Heart right ventricle (tissue), 16 donors: Measurements from ENCODE around the gene YIPF7. TPM values are rescaled to one million over a fixed set of nuclear protein-coding genes. Genes with fewer than 3 reads are reported as not detected.
A peak's percentile ranks its signal among the peaks of the same experiment; 100 is the strongest.

Experiments
- ATAC-seq, 8 donors: fragments of 200-7000 bp; cut with Tn5 transposase; one replicate each; pipeline ENCODE4 v1.9.1; 2020; ENCODE audit warnings: mild to moderate bottlenecking in 8 of 8, moderate library complexity in 8 of 8, moderate number of reproducible peaks in 1 of 8
- DNase-seq, 2 donors: peaks; one replicate each; pipeline ENCODE4 v3.0.0-alpha.2; 2020
- H3K27ac ChIP-seq, 10 donors: fragments of 200-600 bp; sonication (generic) in 2 of 10; one replicate each; pipeline versions ENCODE4 v1.5.0 to v1.8.0; 2020 to 2022; ENCODE audit warnings: mild to moderate bottlenecking in 3 of 10
- H3K27me3 ChIP-seq, 7 donors: fragments of 200-600 bp; one replicate each; pipeline ENCODE4 v1.8.0; 2021 to 2022; ENCODE audit warnings: mild to moderate bottlenecking in 2 of 7
- H3K36me3 ChIP-seq, 9 donors: fragments of 200-600 bp; sonication (generic) in 1 of 9; one replicate each; pipeline versions ENCODE4 v1.5.0 to v1.8.0; 2020 to 2022; ENCODE audit warnings: mild to moderate bottlenecking in 2 of 9
- H3K4me1 ChIP-seq, 9 donors: fragments of 200-600 bp; sonication (generic) in 1 of 9; one replicate each; pipeline versions ENCODE4 v1.5.0 to v1.8.0; 2020 to 2022; ENCODE audit warnings: mild to moderate bottlenecking in 4 of 9
- H3K4me3 ChIP-seq, 10 donors: fragments of 200-600 bp; sonication (generic) in 2 of 10; one replicate each; pipeline versions ENCODE4 v1.5.0 to v1.8.0; 2020 to 2022; ENCODE audit warnings: mild to moderate bottlenecking in 7 of 10, moderate library complexity in 2 of 10
- H3K9me3 ChIP-seq, 11 donors: fragments of 200-600 bp in 10 of 11; sonication (generic) in 2 of 11; one replicate each; pipeline versions ENCODE4 v1.5.0 to v1.8.0; 2013 to 2022; ENCODE audit warnings: mild to moderate bottlenecking in 2 of 11, control low read depth in 1 of 11, moderate library complexity in 1 of 11
- WGBS, 2 donors: extraction: QIAGEN DNeasy Blood & Tissue Kit; methylation state at CpG; one replicate each; pipeline ENCODE4 v1.1.7; 2013; ENCODE audit warnings: inconsistent platforms in 1 of 2; 5-methylcytosine and 5-hydroxymethylcytosine counted together
- intact Hi-C, 10 donors: fragments of 100-400 bp; cut with DNase I; formaldehyde crosslinking; loops; one replicate each; pipeline versions ENCODE4 v1.11.1 to v1.14.2; 2022
- polyA plus RNA-seq, 2 donors: library from polyadenylated mRNA; stranded (reverse); fragments of 200-250 nt; gene quantifications; one replicate each; pipeline ENCODE4 v1.2.3, GENCODE V29; 2013
- total RNA-seq, 10 donors: library from RNA; stranded (reverse); fragmentation: NEBNext Ultra II Directional in 3 of 10; extraction: Animal tissue kit (Norgen Biotek cat#: 25700) in 3 of 10; gene quantifications; one replicate each; pipeline versions ENCODE4 v1.2.1 to v1.2.4, GENCODE V29; 2021 to 2023
- TF ChIP-seq, protein P1 (sequence below), 9 donors: fragments of 200-600 bp; sonication (generic) in 2 of 9; IDR thresholded peaks; one replicate each; pipeline versions ENCODE4 v1.5.0 to v1.8.0; 2021 to 2022; ENCODE audit warnings: antibody characterized with exemption in 9 of 9, mild to moderate bottlenecking in 5 of 9, moderate library complexity in 1 of 9
- donor health status: Arrhythmogenic right ventricular cardiomyopathy.
- donor health status: ischemic (EF 13 %, LVEDD 7.1; RV severe dilation, severe dysfunction).
- donor health status: healthy with polysubstance abuse.
- donor health status: DM: no; HTN: yes; CAD: no.
- donor health status: DM: no; HTN: no; CAD: no.
- donor health status: ischemic (EF 25% LVEDD 6.9; RV normal size, moderate dysfunction).
- donor health status: ischemic (EF 25% LVEDD 5.7; RV mildly dilated, moderate dysfunction).
- donor health status: healthy.
- donor health status: DM: yes; HTN: yes; CAD: no.
- donor health status: Ischemic cardiomyopathy.
- donor health status: ischemic (EF 35%, LVEDD 5.7; RV mildly dilated, moderate dysfunction).
- donor health status: nonischemic (EF 11% LVEDD 7.7; RV severe dilation, severe dysfunction).
- donor health status: DM: yes; HTN: yes; CAD: no.
- donor health status: PGD.
- donor health status: ischemic (EF 29% LVEDD 5.4; RV normal size, mild dysfunction).
- donor health status: nonischemic (EF 23%, LVEDD 6.1; RV moderate dilation, normal function).

YIPF7 gene
- total and polyA plus RNA-seq, 12 donors, result 0.46 to 2.4 (median 1.5) TPM

GRCh38 chr4:44629280-44629866, 22.1 kb downstream of the YIPF7 start:
- Histone ChIP-seq H3K4me1 (peaks cover 0 to 3% (median 0%) of the 10 kb centered on the region in 9 donors), H3K27me3 (no peaks in the 10 kb centered on the region), H3K27ac (no peak overlapping the region), H3K36me3 (no peaks in the 10 kb centered on the region), H3K4me3 (no peak overlapping the region), H3K9me3 (no peaks in the 10 kb centered on the region)
- TF ChIP-seq, protein P1, sequence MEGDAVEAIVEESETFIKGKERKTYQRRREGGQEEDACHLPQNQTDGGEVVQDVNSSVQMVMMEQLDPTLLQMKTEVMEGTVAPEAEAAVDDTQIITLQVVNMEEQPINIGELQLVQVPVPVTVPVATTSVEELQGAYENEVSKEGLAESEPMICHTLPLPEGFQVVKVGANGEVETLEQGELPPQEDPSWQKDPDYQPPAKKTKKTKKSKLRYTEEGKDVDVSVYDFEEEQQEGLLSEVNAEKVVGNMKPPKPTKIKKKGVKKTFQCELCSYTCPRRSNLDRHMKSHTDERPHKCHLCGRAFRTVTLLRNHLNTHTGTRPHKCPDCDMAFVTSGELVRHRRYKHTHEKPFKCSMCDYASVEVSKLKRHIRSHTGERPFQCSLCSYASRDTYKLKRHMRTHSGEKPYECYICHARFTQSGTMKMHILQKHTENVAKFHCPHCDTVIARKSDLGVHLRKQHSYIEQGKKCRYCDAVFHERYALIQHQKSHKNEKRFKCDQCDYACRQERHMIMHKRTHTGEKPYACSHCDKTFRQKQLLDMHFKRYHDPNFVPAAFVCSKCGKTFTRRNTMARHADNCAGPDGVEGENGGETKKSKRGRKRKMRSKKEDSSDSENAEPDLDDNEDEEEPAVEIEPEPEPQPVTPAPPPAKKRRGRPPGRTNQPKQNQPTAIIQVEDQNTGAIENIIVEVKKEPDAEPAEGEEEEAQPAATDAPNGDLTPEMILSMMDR (IDR thresholded peaks at IDR 0.05), result peak; percentile 19 to 81 (median 73)
- ATAC-seq, result peak in 3 of 8 donors; percentile 46 to 63 (median 48)
- 1 to 5% methylated on average over 2 of the region's 2 CpGs for WGBS, 2 donors
- peak in 1 of 2 donors; percentile 15 for DNase-seq
- intact Hi-C loops, result loop anchor here in 4 of 10 donors (5.0 to 10.0 kb wide), 3 partner anchors 185 to 1497 kb away; partner anchors contain the start of gene KCTD8 (in 1 of the 4)

DNA sequence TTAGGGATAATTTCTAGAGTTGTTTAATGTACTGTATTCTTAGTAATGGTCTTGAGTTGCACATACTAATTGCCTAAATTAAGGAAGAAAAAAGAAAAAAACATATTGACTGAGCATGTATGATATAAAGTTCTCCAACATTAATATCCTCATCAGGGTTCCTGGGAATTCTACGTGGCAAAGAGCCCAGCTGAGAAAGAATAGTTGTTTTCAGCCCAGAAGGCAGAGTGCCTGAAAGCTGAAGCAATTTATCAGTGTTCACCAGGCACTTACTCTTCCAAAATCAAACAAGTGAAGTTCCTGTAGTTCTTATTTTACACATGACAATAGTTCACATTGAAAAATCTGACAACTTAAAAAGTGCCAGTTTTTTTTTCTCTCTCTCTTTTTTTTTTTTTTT, 27.7 kb downstream of the YIPF7 start:
- Histone ChIP-seq H3K4me3 (no peak overlapping the region), H3K4me1 (no peaks in the 10 kb centered on the region), H3K27me3 (no peaks in the 10 kb centered on the region), H3K9me3 (no peaks in the 10 kb centered on the region), H3K36me3 (no peaks in the 10 kb centered on the region), H3K27ac (no peak overlapping the region)
- ATAC-seq (no peak), DNase-seq (peak in 1 of 2 donors; percentile 7)
- WGBS, 2 donors, result 42 to 64% methylated on average over 1 of the region's 1 CpG
- intact Hi-C loops, result loop anchor here in 4 of 10 donors (10.0 kb wide), 2 partner anchors 179 to 1489 kb away; partner anchors contain the start of gene KCTD8 (in 1 of the 4)
- TF ChIP-seq, protein P1 (IDR thresholded peaks at IDR 0.05), result no peak

DNA sequence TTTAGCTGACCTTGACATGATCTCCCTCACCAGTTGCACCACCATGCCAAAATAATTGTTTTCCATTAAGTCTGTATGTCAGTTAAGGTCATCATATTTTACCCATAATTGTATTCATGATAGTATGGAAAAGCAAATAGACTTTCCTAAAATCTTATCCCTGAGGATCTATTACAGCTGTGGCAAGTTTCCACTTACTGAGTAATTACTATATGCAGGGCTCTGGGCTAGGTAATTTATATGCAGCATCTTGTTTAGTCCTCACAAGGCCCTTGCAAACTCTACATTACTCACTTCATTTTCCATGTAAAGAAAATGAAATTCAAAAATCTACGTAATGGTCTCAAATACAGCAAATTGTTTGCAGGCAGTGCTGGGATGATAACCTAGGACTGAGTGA, 34.8 kb downstream of the YIPF7 start:
- intact Hi-C loops, result no loop called here
- 78 to 90% methylated on average over 1 of the region's 1 CpG for WGBS, 2 donors
- ATAC-seq (no peak), DNase-seq (no peak)
- H3K9me3 ChIP-seq, result no peaks in the 10 kb centered on the region
- H3K4me1 ChIP-seq, result no peaks in the 10 kb centered on the region
- no peak overlapping the region for H3K4me3 ChIP-seq
- no peaks in the 10 kb centered on the region for H3K36me3 ChIP-seq
- H3K27ac ChIP-seq, result no peak overlapping the region
- TF ChIP-seq, protein P1 (IDR thresholded peaks at IDR 0.05), result no peak
- no peaks in the 10 kb centered on the region for H3K27me3 ChIP-seq

DNA sequence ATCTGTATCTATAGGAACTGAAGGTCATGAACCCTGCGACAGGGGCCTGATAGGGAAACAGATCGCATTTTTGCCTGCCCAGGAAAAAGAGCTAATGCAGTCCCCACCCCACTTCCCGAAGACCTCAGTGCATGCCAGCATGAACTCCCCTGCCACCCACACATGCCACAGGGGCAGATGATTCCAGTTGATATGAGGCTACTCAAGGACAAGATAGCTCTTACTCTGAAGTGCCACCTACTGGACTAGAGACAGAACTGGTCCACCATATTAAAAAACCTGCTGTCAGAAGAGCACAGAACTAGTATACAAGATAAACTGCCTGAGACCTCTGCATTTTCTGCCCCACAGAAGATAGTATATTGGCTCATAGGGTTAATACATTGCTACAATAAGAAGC, 68.0 kb downstream of the YIPF7 start:
- TF ChIP-seq, protein P1 (IDR thresholded peaks at IDR 0.05), result no peak
- H3K27ac ChIP-seq, result no peak overlapping the region
- H3K4me1 ChIP-seq, result no peaks in the 10 kb centered on the region
- peaks cover 0 to 33% (median 7%) of the 10 kb centered on the region in 11 donors for H3K9me3 ChIP-seq
- intact Hi-C loops, result no loop called here
- H3K36me3 ChIP-seq, result no peaks in the 10 kb centered on the region
- H3K4me3 ChIP-seq, result no peak overlapping the region
- H3K27me3 ChIP-seq, result no peaks in the 10 kb centered on the region
- ATAC-seq (no peak), DNase-seq (no peak)
- 57 to 61% methylated on average over 3 of the region's 3 CpGs for WGBS, 2 donors
